Mesodermal cell (in vitro differentiated cells): ENCODE results near the gene OTOG.

Experiments used
- H3K27ac ChIP-seq: 2 replicates; pipeline ENCODE4 v1.7.0; 2013; ENCODE audit warnings: mild to moderate bottlenecking, low read depth, low read length, moderate library complexity; ENCODE audit not compliant: severe bottlenecking
- H3K36me3 ChIP-seq: 2 replicates; pipeline ENCODE4 v1.7.1; 2013; ENCODE audit warnings: mild to moderate bottlenecking, low read length, moderate library complexity; ENCODE audit not compliant: control insufficient read depth, insufficient read depth
- H3K4me1 ChIP-seq: one replicate; pipeline ENCODE4 v1.7.1; 2013; ENCODE audit warnings: mild to moderate bottlenecking, low read length; ENCODE audit not compliant: insufficient read depth, control insufficient read depth, poor library complexity, severe bottlenecking
- H3K4me3 ChIP-seq: 2 replicates; pipeline ENCODE4 v1.7.0; 2013; ENCODE audit warnings: low read length, control low read depth, mild to moderate bottlenecking; ENCODE audit not compliant: insufficient read depth, poor library complexity, severe bottlenecking; ENCODE audit errors: extremely low read depth
- H3K9me3 ChIP-seq: 2 replicates; pipeline ENCODE4 v1.7.1; 2013; ENCODE audit warnings: mild to moderate bottlenecking, low read length, moderate library complexity; ENCODE audit not compliant: control insufficient read depth
- WGBS, 2 experiments: methylation state at CpG; one replicate each; pipeline ENCODE4 v1.1.5; 2013; ENCODE audit warnings: missing lambda C conversion rate in 2 of 2; ENCODE audit not compliant: insufficient coverage in 2 of 2; 5-methylcytosine and 5-hydroxymethylcytosine counted together

OTOG gene

GRCh38 chr11:17518366-17518765, 28.7 kb upstream of the OTOG start:
- H3K4me3 ChIP-seq, result no peak overlapping the region
- H3K9me3 ChIP-seq, result no peaks in the 10 kb centered on the region
- no peaks in the 10 kb centered on the region for H3K36me3 ChIP-seq
- H3K27ac ChIP-seq, result no peak overlapping the region
- H3K4me1 ChIP-seq, result no peaks in the 10 kb centered on the region
- whole genome bisulfite sequencing, 2 experiments, result 63 to 89% methylated on average over 2 of the region's 2 CpGs

- Histone ChIP-seq H3K27ac (no peak overlapping the region), H3K36me3 (no peaks in the 10 kb centered on the region), H3K4me3 (no peak overlapping the region), H3K4me1 (no peaks in the 10 kb centered on the region), H3K9me3 (no peaks in the 10 kb centered on the region)
- 69 to 79% methylated on average over 4 to 6 of the region's 7 CpGs for WGBS, 2 experiments
Observed at GRCh38 chr11:17519061-17519885, 27.8 kb upstream of the OTOG start.

- no peak overlapping the region for H3K4me3 ChIP-seq
- no peaks in the 10 kb centered on the region for H3K9me3 ChIP-seq
- H3K27ac ChIP-seq, result no peak overlapping the region
- H3K36me3 ChIP-seq, result no peaks in the 10 kb centered on the region
- 93 to 97% methylated on average over 6 to 8 of the region's 11 CpGs for WGBS, 2 experiments
- H3K4me1 ChIP-seq, result no peaks in the 10 kb centered on the region
Observed at GRCh38 chr11:17521106-17521900, 25.8 kb upstream of the OTOG start.

GRCh38 chr11:17522655-17523054, 24.4 kb upstream of the OTOG start:
- Histone ChIP-seq H3K4me1 (no peaks in the 10 kb centered on the region), H3K27ac (no peak overlapping the region), H3K36me3 (no peaks in the 10 kb centered on the region), H3K9me3 (no peaks in the 10 kb centered on the region), H3K4me3 (no peak overlapping the region)
- WGBS, 2 experiments, result 89 to 95% methylated on average over 15 to 17 of the region's 17 CpGs

GRCh38 chr11:17524221-17524620, 22.8 kb upstream of the OTOG start:
- no peak overlapping the region for H3K4me3 ChIP-seq
- H3K36me3 ChIP-seq, result no peaks in the 10 kb centered on the region
- WGBS, 2 experiments, result 83 to 94% methylated on average over 6 to 9 of the region's 9 CpGs
- no peaks in the 10 kb centered on the region for H3K9me3 ChIP-seq
- H3K27ac ChIP-seq, result no peak overlapping the region
- H3K4me1 ChIP-seq, result no peaks in the 10 kb centered on the region

- WGBS, 2 experiments, result 85 to 93% methylated on average over 3 to 4 of the region's 4 CpGs
- H3K27ac ChIP-seq, result no peak overlapping the region
- H3K4me3 ChIP-seq, result no peak overlapping the region
- H3K9me3 ChIP-seq, result no peaks in the 10 kb centered on the region
- no peaks in the 10 kb centered on the region for H3K4me1 ChIP-seq
- H3K36me3 ChIP-seq, result no peaks in the 10 kb centered on the region
Observed at GRCh38 chr11:17525570-17525969, 21.5 kb upstream of the OTOG start.

- H3K9me3 ChIP-seq, result no peaks in the 10 kb centered on the region
- no peak overlapping the region for H3K27ac ChIP-seq
- H3K36me3 ChIP-seq, result no peaks in the 10 kb centered on the region
- no peak overlapping the region for H3K4me3 ChIP-seq
- H3K4me1 ChIP-seq, result no peaks in the 10 kb centered on the region
- WGBS, 2 experiments, result 88 to 92% methylated on average over 12 to 13 of the region's 13 CpGs
Observed at GRCh38 chr11:17526326-17526725, 20.7 kb upstream of the OTOG start.

GRCh38 chr11:17526931-17527627, 20.0 kb upstream of the OTOG start:
- 91 to 92% methylated on average over 9 to 10 of the region's 20 CpGs for WGBS, 2 experiments

GRCh38 chr11:17527628-17527995, 19.4 kb upstream of the OTOG start:
- WGBS, 2 experiments, result 71 to 73% methylated on average over 2 of the region's 3 CpGs

More at GRCh38 chr11:17526931-17527627, 20.0 kb upstream of the OTOG start:
- Histone ChIP-seq H3K4me1 (peaks cover 5% of the 10 kb centered on the region), H3K27ac (no peak overlapping the region), H3K4me3 (no peak overlapping the region), H3K36me3 (no peaks in the 10 kb centered on the region), H3K9me3 (no peaks in the 10 kb centered on the region)

GRCh38 chr11:17528181-17528691, 18.8 kb upstream of the OTOG start:
- Histone ChIP-seq H3K36me3 (no peaks in the 10 kb centered on the region), H3K9me3 (no peaks in the 10 kb centered on the region), H3K27ac (no peak overlapping the region), H3K4me3 (no peak overlapping the region), H3K4me1 (peaks cover 5% of the 10 kb centered on the region)
- WGBS, 2 experiments, result 45 to 57% methylated on average over 6 to 7 of the region's 9 CpGs

More at GRCh38 chr11:17527628-17527995, 19.4 kb upstream of the OTOG start:
- H3K9me3 ChIP-seq, result no peaks in the 10 kb centered on the region
- H3K36me3 ChIP-seq, result no peaks in the 10 kb centered on the region
- H3K4me3 ChIP-seq, result no peak overlapping the region
- H3K4me1 ChIP-seq, result peaks cover 5% of the 10 kb centered on the region
- H3K27ac ChIP-seq, result no peak overlapping the region
